Parathyroid adenoma (tissue), 2 donors: Measurements from ENCODE around the gene F8.
A peak's percentile ranks its signal among the peaks of the same experiment; 100 is the strongest.
"Not testable (repeated sequence)": the region's sequence is repeated elsewhere in the genome, so short reads cannot be mapped to it uniquely, and the experiment has no call there.

ENCODE experiments used
- H2AFZ ChIP-seq: fragments of 300-600 bp; sonication (generic); one replicate; pipeline ENCODE4 v1.7.0; 2017; ENCODE audit warnings: antibody characterized with exemption, mild to moderate bottlenecking
- H3K27ac ChIP-seq: fragments of 300-600 bp; sonication (generic); one replicate; pipeline ENCODE4 v1.7.0; 2017
- H3K27me3 ChIP-seq: fragments of 300-600 bp; sonication (generic); one replicate; pipeline ENCODE4 v1.7.0; 2017; ENCODE audit warnings: low read length; ENCODE audit not compliant: control insufficient read depth, insufficient read depth
- H3K36me3 ChIP-seq: fragments of 300-600 bp; sonication (generic); one replicate; pipeline ENCODE4 v1.7.0; 2017; ENCODE audit warnings: low read length; ENCODE audit not compliant: control insufficient read depth, insufficient read depth
- H3K4me1 ChIP-seq: fragments of 300-600 bp; sonication (generic); one replicate; pipeline ENCODE4 v1.7.0; 2017; ENCODE audit warnings: control low read depth
- H3K4me2 ChIP-seq: fragments of 300-600 bp; sonication (generic); one replicate; pipeline ENCODE4 v1.7.0; 2017; ENCODE audit warnings: low read length
- H3K4me3 ChIP-seq: fragments of 300-600 bp; sonication (generic); one replicate; pipeline ENCODE4 v1.7.0; 2017; ENCODE audit warnings: low read depth, low read length
- H3K79me2 ChIP-seq: fragments of 300-600 bp; sonication (generic); one replicate; pipeline ENCODE4 v1.7.0; 2017; ENCODE audit warnings: control low read depth
- H3K9ac ChIP-seq: fragments of 300-600 bp; sonication (generic); one replicate; pipeline ENCODE4 v1.7.0; 2017; ENCODE audit warnings: mild to moderate bottlenecking
- H3K9me3 ChIP-seq: fragments of 300-600 bp; sonication (generic); one replicate; pipeline ENCODE4 v1.7.0; 2017; ENCODE audit warnings: low read length; ENCODE audit not compliant: control insufficient read depth
- TF ChIP-seq, protein P1 (sequence below): fragments of 300-600 bp; sonication (generic); IDR thresholded peaks from one replicate; pipeline ENCODE4 v1.7.0; 2017; ENCODE audit warnings: antibody characterized with exemption, mild to moderate bottlenecking
- donor health status: primary hyperparathyroidism.

Gene F8

DNA sequence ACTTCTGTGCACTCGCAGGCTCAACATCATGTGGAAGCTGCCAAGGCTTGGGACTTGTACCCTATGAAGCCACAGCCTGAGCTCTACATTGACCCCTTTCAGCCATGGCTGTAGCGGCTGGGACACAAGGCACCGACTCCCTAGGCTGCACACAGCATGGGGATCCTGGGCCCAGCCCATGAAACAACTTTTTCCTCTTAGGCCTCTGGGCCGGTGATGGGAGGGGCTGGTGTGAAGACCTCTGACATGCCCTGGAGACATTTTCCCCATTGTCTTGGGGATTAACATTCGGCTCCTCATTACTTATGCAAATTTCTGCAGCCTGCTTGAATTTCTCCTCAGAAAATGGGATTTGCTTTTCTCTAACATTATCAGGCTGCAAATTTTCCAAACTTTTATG is 97.8 kb downstream of the F8 start:
- H2AFZ ChIP-seq, H3K4me2 ChIP-seq, H3K79me2 ChIP-seq, H3K27ac ChIP-seq, H3K4me3 ChIP-seq, H3K9ac ChIP-seq, H3K36me3 ChIP-seq, H3K4me1 ChIP-seq, H3K9me3 ChIP-seq, H3K27me3 ChIP-seq: not testable (repeated sequence)

DNA sequence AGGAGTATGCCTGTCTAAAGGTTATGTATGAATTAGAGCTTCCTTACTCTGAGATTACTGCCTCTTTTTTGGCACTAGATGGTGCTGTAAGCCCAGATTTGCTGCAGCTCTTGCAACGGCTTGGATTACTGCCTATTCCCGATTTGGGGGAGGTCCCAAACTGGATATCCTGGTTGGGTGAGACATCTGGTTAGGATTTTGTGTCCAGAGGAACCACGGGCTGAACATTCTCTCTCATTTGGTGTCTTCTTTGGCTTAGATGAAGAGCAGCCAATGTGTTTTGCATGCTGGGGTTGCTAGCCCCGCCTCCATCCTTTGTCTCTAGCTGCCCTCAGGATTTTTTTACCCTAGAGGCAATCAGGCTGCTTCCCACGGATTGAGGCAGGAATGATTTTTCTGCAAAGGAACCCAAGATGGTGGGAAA is 104.5 kb downstream of the F8 start:
- TF ChIP-seq, protein P1, sequence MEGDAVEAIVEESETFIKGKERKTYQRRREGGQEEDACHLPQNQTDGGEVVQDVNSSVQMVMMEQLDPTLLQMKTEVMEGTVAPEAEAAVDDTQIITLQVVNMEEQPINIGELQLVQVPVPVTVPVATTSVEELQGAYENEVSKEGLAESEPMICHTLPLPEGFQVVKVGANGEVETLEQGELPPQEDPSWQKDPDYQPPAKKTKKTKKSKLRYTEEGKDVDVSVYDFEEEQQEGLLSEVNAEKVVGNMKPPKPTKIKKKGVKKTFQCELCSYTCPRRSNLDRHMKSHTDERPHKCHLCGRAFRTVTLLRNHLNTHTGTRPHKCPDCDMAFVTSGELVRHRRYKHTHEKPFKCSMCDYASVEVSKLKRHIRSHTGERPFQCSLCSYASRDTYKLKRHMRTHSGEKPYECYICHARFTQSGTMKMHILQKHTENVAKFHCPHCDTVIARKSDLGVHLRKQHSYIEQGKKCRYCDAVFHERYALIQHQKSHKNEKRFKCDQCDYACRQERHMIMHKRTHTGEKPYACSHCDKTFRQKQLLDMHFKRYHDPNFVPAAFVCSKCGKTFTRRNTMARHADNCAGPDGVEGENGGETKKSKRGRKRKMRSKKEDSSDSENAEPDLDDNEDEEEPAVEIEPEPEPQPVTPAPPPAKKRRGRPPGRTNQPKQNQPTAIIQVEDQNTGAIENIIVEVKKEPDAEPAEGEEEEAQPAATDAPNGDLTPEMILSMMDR: peak; percentile 59
- Histone ChIP-seq H3K4me1 (no peaks in the 10 kb centered on the region), H3K4me2 (peak overlapping the region; percentile 30), H2AFZ (peak overlapping the region; percentile 59), H3K4me3 (no peak overlapping the region), H3K27ac (no peak overlapping the region), H3K9me3 (no peaks in the 10 kb centered on the region), H3K27me3 (no peaks in the 10 kb centered on the region), H3K79me2 (no peaks in the 10 kb centered on the region), H3K36me3 (no peaks in the 10 kb centered on the region), H3K9ac (no peak overlapping the region)

DNA sequence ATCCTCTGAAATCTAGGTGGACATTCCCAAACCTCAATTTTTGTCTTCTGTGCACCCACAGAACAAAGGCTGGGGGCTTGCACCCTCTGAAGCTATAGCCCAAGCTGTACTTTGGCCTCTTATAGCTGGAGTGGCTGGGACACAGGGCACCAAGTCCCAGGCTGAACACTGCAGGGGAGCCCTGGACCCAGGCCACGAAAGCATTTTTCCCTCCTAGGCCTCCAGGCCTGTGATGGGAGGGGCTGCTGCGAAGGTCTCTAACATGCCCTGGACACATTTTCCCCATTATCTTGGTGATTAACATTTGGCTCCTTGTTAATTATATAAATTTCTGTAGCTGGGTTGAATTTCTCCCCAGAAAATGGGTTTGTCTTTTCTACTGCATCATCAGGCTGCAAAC is 108.5 kb downstream of the F8 start:
- Histone ChIP-seq H3K36me3 (no peaks in the 10 kb centered on the region), H3K9me3 (no peaks in the 10 kb centered on the region), H2AFZ (no peak overlapping the region), H3K27ac (no peak overlapping the region), H3K4me2 (no peak overlapping the region), H3K4me1 (no peaks in the 10 kb centered on the region), H3K27me3 (no peaks in the 10 kb centered on the region), H3K9ac (no peak overlapping the region), H3K4me3 (no peak overlapping the region), H3K79me2 (no peaks in the 10 kb centered on the region)
- TF ChIP-seq, protein P1: no peak

DNA sequence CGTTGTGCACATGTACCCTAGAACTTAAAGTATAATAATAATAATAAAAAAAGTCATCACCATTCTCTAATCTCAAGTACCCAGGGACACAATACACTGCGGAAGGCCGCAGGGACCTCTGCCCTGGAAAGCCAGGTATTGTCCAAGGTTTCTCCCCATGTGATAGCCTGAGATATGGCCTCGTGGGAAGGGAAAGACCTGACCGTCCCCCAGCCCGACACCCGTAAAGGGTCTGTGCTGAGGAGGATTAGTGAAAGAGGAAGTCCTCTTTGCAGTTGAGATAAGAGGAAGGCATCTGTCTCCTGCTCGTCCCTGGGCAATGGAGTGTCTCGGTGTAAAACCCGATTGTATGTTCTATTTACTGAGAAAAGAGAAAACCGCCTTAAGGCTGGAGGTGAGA is 112.0 kb downstream of the F8 start:
- H2AFZ ChIP-seq, H3K27me3 ChIP-seq, H3K36me3 ChIP-seq, H3K9me3 ChIP-seq, H3K4me2 ChIP-seq, H3K4me1 ChIP-seq, H3K9ac ChIP-seq, H3K4me3 ChIP-seq, H3K79me2 ChIP-seq, H3K27ac ChIP-seq: not testable (repeated sequence)

DNA sequence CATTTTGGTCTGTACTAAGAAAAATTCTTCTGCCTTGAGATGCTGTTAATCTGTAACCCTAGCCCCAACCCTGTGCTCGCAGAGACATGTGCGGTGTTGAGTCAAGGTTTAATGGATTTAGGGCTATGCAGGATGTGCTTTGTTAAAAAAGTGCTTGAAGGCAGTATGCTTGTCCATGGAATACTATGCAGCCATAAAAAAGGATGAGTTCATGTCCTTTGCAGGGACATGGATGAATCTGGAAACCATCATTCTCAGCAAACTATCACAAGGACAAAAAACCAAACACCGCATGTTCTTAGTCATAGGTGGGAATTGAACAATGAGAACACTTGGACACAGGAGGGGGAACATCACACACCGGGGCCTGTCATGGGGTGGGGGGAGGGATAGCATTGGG is 112.5 kb downstream of the F8 start:
- not testable (repeated sequence) for H3K9me3 ChIP-seq, H3K79me2 ChIP-seq

DNA sequence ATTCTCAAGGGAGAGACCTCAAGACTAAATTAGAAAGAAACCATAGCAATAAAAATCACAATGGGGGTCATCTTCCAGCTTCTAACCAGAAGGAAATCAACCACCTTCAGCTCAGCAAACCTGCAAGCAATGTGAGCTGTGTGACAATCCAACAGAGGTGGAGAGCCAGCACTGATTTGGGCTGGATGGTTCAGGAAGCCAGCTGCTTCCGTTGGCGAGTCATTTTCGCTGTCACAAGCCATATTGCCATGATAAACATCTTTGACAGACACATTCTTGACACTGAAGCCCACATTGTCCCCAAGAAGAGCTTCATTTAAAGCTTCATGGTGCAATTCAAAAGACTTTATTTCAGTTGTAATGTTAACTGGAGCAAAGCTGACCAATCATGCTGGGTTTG is 113.7 kb downstream of the F8 start:
- Histone ChIP-seq H3K4me3 (no peak overlapping the region), H3K9ac (no peak overlapping the region), H3K27ac (no peak overlapping the region), H3K27me3 (no peaks in the 10 kb centered on the region), H3K79me2 (no peaks in the 10 kb centered on the region), H3K4me2 (no peak overlapping the region), H2AFZ (no peak overlapping the region), H3K4me1 (no peaks in the 10 kb centered on the region), H3K9me3 (no peaks in the 10 kb centered on the region), H3K36me3 (no peaks in the 10 kb centered on the region)
- TF ChIP-seq, protein P1: no peak

More for the DNA sequence above, 112.5 kb downstream of the F8 start:
- H3K4me1 ChIP-seq, H3K27me3 ChIP-seq, H3K4me2 ChIP-seq, H2AFZ ChIP-seq, H3K4me3 ChIP-seq, H3K9ac ChIP-seq, H3K27ac ChIP-seq, H3K36me3 ChIP-seq: not testable (repeated sequence)
